HEK293 (cell line): Measurements from ENCODE around the gene GOLIM4.

Source experiments
- CTCF ChIA-PET: fragments of 350-600 bp; formaldehyde crosslinking; extraction: SDS; loops from one replicate; lab custom pipeline; 2021; ENCODE audit warnings: antibody characterized with exemption; lab: Yijun Ruan, JAX
- POLR2A ChIA-PET: fragments of 300-600 bp; formaldehyde crosslinking; extraction: SDS; loops from one replicate; lab custom pipeline; 2020; ENCODE audit warnings: antibody characterized with exemption, inconsistent platforms; lab: Yijun Ruan, JAX
- H3K27ac ChIP-seq: fragments of 200-500 bp; sonication (Bioruptor generic); 2 replicates; pipeline ENCODE4 v1.5.1; 2014; ENCODE audit warnings: low read depth, low read length, control low read depth, inconsistent platforms; ENCODE audit errors: extremely low read depth
- H3K36me3 ChIP-seq, 2 experiments: fragments of 200-500 bp in 1 of 2; sonication (Bioruptor generic) in 1 of 2; 1 replicate in 1 of 2; 2 replicates in 1 of 2; pipeline ENCODE4 v1.5.1; 2014 to 2017; ENCODE audit warnings: inconsistent platforms in 2 of 2, low read length in 2 of 2; ENCODE audit not compliant: control insufficient read depth in 2 of 2, insufficient read depth in 1 of 2
- H3K4me1 ChIP-seq: fragments of 200-500 bp; sonication (Bioruptor generic); 2 replicates; pipeline ENCODE4 v1.5.1; 2014; ENCODE audit warnings: mild to moderate bottlenecking, low read length, inconsistent platforms; ENCODE audit not compliant: control insufficient read depth, insufficient read depth
- H3K4me3 ChIP-seq: 2 replicates; pipeline ENCODE4 v1.5.1; 2011; ENCODE audit warnings: low read depth, mild to moderate bottlenecking, control low read depth, low read length, moderate library complexity
- H3K9me3 ChIP-seq: fragments of 200-500 bp; sonication (Bioruptor generic); 2 replicates; pipeline ENCODE4 v1.5.1; 2014; ENCODE audit warnings: low read depth, low read length, inconsistent platforms; ENCODE audit not compliant: control insufficient read depth, insufficient read depth
- AEBP2 ChIP-seq: fragments of 450-650 bp; formaldehyde crosslinking; IDR thresholded peaks from 2 replicates; pipeline ENCODE4 v1.5.1; 2016; ENCODE audit warnings: missing biosample characterization, missing genetic modification characterization, borderline replicate concordance
- OVOL3 ChIP-seq: fragments of 450-650 bp; formaldehyde crosslinking; IDR thresholded peaks from 2 replicates; pipeline ENCODE4 v1.5.1; 2016; ENCODE audit warnings: missing biosample characterization, missing genetic modification characterization
- REPIN1 ChIP-seq: fragments of 450-650 bp; formaldehyde crosslinking; IDR thresholded peaks from 2 replicates; pipeline ENCODE4 v1.5.1; 2017; ENCODE audit warnings: missing biosample characterization, missing genetic modification characterization, low read depth
- TSHZ1 ChIP-seq: fragments of 450-650 bp; formaldehyde crosslinking; IDR thresholded peaks from 2 replicates; pipeline ENCODE4 v1.5.1; 2016; ENCODE audit warnings: missing biosample characterization, missing genetic modification characterization, borderline replicate concordance
- ZBTB6 ChIP-seq: fragments of 450-650 bp; formaldehyde crosslinking; IDR thresholded peaks from 2 replicates; pipeline ENCODE4 v1.5.1; 2017; ENCODE audit warnings: missing biosample characterization, missing genetic modification characterization
- ZNF146 ChIP-seq: fragments of 450-650 bp; formaldehyde crosslinking; IDR thresholded peaks from 2 replicates; pipeline ENCODE4 v1.5.1; 2016; ENCODE audit warnings: missing biosample characterization, missing genetic modification characterization
- ZNF16 ChIP-seq: fragments of 450-650 bp; formaldehyde crosslinking; IDR thresholded peaks from 2 replicates; pipeline ENCODE4 v1.5.1; 2016; ENCODE audit warnings: low read depth, missing biosample characterization, missing genetic modification characterization
- ZNF19 ChIP-seq: fragments of 450-650 bp; formaldehyde crosslinking; IDR thresholded peaks from 2 replicates; pipeline ENCODE4; 2016; ENCODE audit warnings: missing biosample characterization, missing genetic modification characterization, low read depth
- ZNF239 ChIP-seq: fragments of 450-650 bp; formaldehyde crosslinking; IDR thresholded peaks from 2 replicates; pipeline ENCODE4 v1.5.1; 2016; ENCODE audit warnings: missing biosample characterization, missing genetic modification characterization
- ZNF266 ChIP-seq: fragments of 450-650 bp; formaldehyde crosslinking; IDR thresholded peaks from 2 replicates; pipeline ENCODE4 v1.5.1; 2016; ENCODE audit warnings: missing biosample characterization, missing genetic modification characterization, low read depth
- ZNF350 ChIP-seq: fragments of 450-650 bp; formaldehyde crosslinking; IDR thresholded peaks from 2 replicates; pipeline ENCODE4 v1.5.0; 2017; ENCODE audit warnings: missing biosample characterization, mild to moderate bottlenecking, missing genetic modification characterization
- ZNF362 ChIP-seq: fragments of 450-650 bp; formaldehyde crosslinking; IDR thresholded peaks from 2 replicates; pipeline ENCODE4 v1.5.1; 2016; ENCODE audit warnings: missing biosample characterization, missing genetic modification characterization
- ZNF488 ChIP-seq: fragments of 450-650 bp; formaldehyde crosslinking; IDR thresholded peaks from 2 replicates; pipeline ENCODE4 v1.5.1; 2016; ENCODE audit warnings: missing biosample characterization, missing genetic modification characterization
- ZNF501 ChIP-seq: fragments of 450-650 bp; formaldehyde crosslinking; IDR thresholded peaks from 2 replicates; pipeline ENCODE4 v1.5.1; 2016; ENCODE audit warnings: missing biosample characterization, missing genetic modification characterization
- ZNF548 ChIP-seq: fragments of 450-650 bp; formaldehyde crosslinking; IDR thresholded peaks from 2 replicates; pipeline ENCODE4 v1.5.1; 2016; ENCODE audit warnings: missing biosample characterization, missing genetic modification characterization
- ZNF629 ChIP-seq: fragments of 450-650 bp; formaldehyde crosslinking; IDR thresholded peaks from 2 replicates; pipeline ENCODE4 v1.5.1; 2017; ENCODE audit warnings: missing biosample characterization, missing genetic modification characterization
- ZNF677 ChIP-seq: fragments of 450-650 bp; IDR thresholded peaks from 2 replicates; pipeline ENCODE4 v1.5.0; 2018; ENCODE audit warnings: missing biosample characterization, mild to moderate bottlenecking, missing genetic modification characterization, moderate library complexity
- ZNF785 ChIP-seq: fragments of 450-650 bp; formaldehyde crosslinking; IDR thresholded peaks from 2 replicates; pipeline ENCODE4 v1.5.1; 2016; ENCODE audit warnings: missing biosample characterization, missing genetic modification characterization
- TF ChIP-seq, protein P1 (sequence below): fragments of 450-650 bp; formaldehyde crosslinking; IDR thresholded peaks from 2 replicates; pipeline ENCODE4 v1.5.1; 2017; ENCODE audit warnings: missing biosample characterization, missing genetic modification characterization
- TF ChIP-seq, protein P2 (sequence below): fragments of 450-650 bp; formaldehyde crosslinking; IDR thresholded peaks from 2 replicates; pipeline ENCODE4 v1.5.1; 2016; ENCODE audit warnings: missing biosample characterization, missing genetic modification characterization

GOLIM4 gene

DNA sequence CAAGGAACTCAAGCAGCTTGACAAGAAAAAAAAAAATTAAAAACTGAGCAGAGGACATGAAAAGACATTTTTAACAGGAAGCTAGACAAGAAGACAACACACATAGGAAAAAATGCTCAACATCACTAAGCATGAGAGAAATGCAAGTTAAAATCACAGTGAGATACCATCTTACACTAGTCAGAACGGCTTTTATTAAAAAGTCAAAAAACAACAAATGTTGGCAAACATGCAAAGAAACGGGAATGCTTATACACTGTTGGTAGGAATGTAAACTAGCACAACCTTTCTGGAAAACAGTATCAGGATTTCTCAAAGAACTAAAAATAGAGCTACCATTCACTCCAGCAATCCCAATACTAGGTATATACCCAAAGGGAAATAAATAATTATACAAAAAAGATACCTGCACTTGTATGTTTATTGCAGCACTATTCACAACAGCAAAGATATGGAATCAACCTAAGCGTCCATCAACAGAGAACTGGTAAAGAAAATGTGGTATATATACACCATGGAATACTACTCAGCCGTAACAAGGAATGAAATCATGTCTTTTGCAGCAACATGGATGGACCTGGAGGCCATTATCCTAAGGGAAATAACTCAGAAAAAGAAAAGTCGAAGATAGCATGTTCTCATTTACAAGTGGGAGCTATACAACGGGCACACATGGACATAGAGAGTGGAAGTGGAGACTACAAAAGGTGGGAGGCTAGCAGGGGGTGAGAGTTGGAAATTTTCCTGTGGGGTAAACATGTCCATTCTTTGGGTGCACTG, 5.2 kb downstream of the GOLIM4 start:
- H3K4me3 ChIP-seq, result no peak overlapping the region
- H3K36me3 ChIP-seq, result no peaks in the 10 kb centered on the region
- no peak for TF ChIP-seq ZNF362 (tag by site-specific recombination)
- TF ChIP-seq TSHZ1, result no peak
- TF ChIP-seq ZNF239 (tag by site-specific recombination), result no peak
- peak; percentile 71; the same call in 1 of the 2 replicates for TF ChIP-seq ZNF146 (tag by site-specific recombination)
- no peak for TF ChIP-seq ZNF548 (tag by site-specific recombination)
- TF ChIP-seq ZNF488 (tag by site-specific recombination), result no peak
- TF ChIP-seq, protein P1, sequence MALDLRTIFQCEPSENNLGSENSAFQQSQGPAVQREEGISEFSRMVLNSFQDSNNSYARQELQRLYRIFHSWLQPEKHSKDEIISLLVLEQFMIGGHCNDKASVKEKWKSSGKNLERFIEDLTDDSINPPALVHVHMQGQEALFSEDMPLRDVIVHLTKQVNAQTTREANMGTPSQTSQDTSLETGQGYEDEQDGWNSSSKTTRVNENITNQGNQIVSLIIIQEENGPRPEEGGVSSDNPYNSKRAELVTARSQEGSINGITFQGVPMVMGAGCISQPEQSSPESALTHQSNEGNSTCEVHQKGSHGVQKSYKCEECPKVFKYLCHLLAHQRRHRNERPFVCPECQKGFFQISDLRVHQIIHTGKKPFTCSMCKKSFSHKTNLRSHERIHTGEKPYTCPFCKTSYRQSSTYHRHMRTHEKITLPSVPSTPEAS (tag by site-specific recombination), result no peak
- ChIA-PET CTCF (interaction anchor here (0.6 to 1.7 kb wide), 6 partner anchors 29 to 295 kb away, joined by 3 to 5 read pairs (median 4); no protein-coding TSS in a partner anchor), POLR2A (no interaction called here)
- no peaks in the 10 kb centered on the region for H3K9me3 ChIP-seq
- H3K27ac ChIP-seq, result peak overlapping the region; percentile 66
- H3K4me1 ChIP-seq, result peaks cover 16% of the 10 kb centered on the region

DNA sequence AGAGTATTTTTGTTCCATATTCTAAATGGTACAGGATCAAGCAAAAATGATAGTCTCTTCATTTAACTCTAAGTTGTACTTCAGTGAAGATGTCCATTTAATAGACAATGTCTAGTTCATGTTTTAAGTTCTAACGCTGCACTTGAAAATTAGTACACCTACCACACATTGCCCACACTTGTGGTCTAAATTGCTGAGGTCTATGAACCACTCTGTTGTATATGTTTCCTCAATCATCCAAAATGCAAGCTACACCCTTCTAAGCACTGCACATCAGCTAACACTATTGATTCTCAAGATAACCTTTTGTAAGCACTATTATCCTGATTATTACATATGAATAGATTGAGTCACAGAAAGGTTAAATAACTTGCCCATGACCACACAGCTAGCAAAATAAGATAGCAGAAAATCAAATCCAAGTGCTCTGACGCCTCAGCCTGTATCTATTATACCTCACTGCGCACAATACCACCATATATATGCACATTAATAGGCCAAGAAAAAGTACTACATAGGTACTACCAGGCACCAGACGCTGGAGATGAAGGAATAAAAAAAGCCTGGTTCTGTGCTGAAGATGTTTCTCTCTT, 6.4 kb downstream of the GOLIM4 start:
- POLR2A ChIA-PET, result no interaction called here
- Histone ChIP-seq H3K36me3 (no peaks in the 10 kb centered on the region), H3K9me3 (no peaks in the 10 kb centered on the region), H3K27ac (no peak overlapping the region), H3K4me3 (no peak overlapping the region), H3K4me1 (peaks cover 16% of the 10 kb centered on the region)
- CTCF ChIA-PET, result interaction anchor here (0.6 to 0.7 kb wide), 2 partner anchors 83 to 296 kb away, joined by 4 read pairs; no protein-coding TSS in a partner anchor
- no peak for TF ChIP-seq AEBP2 (tag by site-specific recombination)
- TF ChIP-seq, protein P1 (tag by site-specific recombination), result no peak
- no peak for TF ChIP-seq REPIN1 (tag by site-specific recombination)
- no peak for TF ChIP-seq ZNF785
- no peak for TF ChIP-seq ZNF677
- TF ChIP-seq, protein P2, sequence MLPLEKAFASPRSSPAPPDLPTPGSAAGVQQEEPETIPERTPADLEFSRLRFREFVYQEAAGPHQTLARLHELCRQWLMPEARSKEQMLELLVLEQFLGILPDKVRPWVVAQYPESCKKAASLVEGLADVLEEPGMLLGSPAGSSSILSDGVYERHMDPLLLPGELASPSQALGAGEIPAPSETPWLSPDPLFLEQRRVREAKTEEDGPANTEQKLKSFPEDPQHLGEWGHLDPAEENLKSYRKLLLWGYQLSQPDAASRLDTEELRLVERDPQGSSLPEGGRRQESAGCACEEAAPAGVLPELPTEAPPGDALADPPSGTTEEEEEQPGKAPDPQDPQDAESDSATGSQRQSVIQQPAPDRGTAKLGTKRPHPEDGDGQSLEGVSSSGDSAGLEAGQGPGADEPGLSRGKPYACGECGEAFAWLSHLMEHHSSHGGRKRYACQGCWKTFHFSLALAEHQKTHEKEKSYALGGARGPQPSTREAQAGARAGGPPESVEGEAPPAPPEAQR (tag by site-specific recombination), result no peak
- no peak for TF ChIP-seq ZNF629 (tag by site-specific recombination)
- TF ChIP-seq ZNF16 (tag by site-specific recombination), result no peak
- TF ChIP-seq OVOL3, result no peak
- no peak for TF ChIP-seq ZNF266 (tag by site-specific recombination)
- TF ChIP-seq ZNF350 (tag by site-specific recombination), result no peak
- no peak for TF ChIP-seq ZNF19 (tag by site-specific recombination)
- TF ChIP-seq ZBTB6 (tag by site-specific recombination), result no peak
- no peak for TF ChIP-seq ZNF501 (tag by site-specific recombination)
